Measurements from ENCODE around the gene BMP4. TPM values are rescaled to one million over a fixed set of nuclear protein-coding genes. Genes with fewer than 3 reads are reported as not detected.
A peak's percentile ranks its signal among the peaks of the same experiment; 100 is the strongest.

BMP4 gene
- total RNA-seq, 1 experiment from 2014 or later: 12.2 TPM

DNA sequence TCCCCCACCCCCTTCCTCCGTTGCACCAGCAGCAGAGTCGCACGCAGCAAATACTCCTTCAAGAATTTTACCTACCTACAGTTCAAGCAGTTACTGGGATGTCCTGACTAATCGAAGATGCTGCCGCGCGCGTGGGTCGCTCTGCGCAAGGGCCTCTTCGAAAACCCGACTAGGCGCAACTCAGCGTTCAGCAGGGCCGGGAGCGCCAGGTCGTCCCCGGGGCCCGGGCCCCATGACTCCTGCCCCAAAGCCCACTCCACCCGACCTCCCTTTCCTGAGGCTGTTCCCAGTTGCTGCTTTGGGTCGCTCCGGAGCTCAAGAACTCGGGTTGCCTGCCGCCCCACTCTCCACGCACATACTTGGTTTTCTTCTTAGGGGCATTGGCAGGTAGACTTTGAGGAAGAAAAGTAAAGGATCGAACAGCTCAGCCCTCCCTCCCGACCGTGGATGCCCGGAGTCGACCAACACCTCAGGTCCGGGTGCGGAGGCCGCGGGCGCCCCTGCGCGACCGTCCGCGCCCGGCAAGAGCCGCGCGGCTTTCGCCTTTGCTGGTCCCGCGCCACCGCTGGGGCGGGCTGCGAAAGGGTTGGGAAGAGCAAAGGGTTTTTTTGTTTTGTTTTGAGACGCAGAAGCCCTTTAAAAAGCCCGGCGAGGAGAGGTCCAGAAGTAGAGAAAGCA is 1.9 kb downstream of the BMP4 start:
- DNase-seq: no peak
- no peak overlapping the region for H2BK5ac ChIP-seq (ENCODE audit: insufficient read length, low read length)
- H3K9me3 ChIP-seq (ENCODE audit: control insufficient read depth, low read depth, low read length): no peaks in the 10 kb centered on the region
- H2BK120ac ChIP-seq (ENCODE audit: low read depth, low read length, poor library complexity, severe bottlenecking): no peak overlapping the region
- H4K91ac ChIP-seq (ENCODE audit: insufficient read length, low read depth, low read length): no peak overlapping the region
- no peak overlapping the region for H3T11ph ChIP-seq (ENCODE audit: low read length)
- H3K27ac ChIP-seq (ENCODE audit: insufficient read length, low read depth, low read length): no peak overlapping the region
- no peak overlapping the region for H2BK15ac ChIP-seq (ENCODE audit: low read depth, low read length)
- Mint-ChIP-seq H3K27me3 (ENCODE audit: low read depth) (peaks cover 90% of the 10 kb centered on the region), H3K4me3 (peak overlapping the region; percentile 84 to 93), H3K27ac (peak overlapping the region in 1 of 3 experiments; percentile 70; a peak in 1 of 7 replicates), H3K36me3 (ENCODE audit: insufficient read depth in 1 of 3, low read depth in 3 of 3) (peaks cover 8 to 24% (median 15%) of the 10 kb centered on the region in 3 experiments), H3K9me3 (no peaks in the 10 kb centered on the region; a peak in 1 of 5 replicates), H3K4me1 (peaks cover 36 to 52% of the 10 kb centered on the region in 2 experiments)
- H4K20me1 ChIP-seq (ENCODE audit: control insufficient read depth, insufficient read depth, insufficient read length): no peaks in the 10 kb centered on the region
- H3K27me3 ChIP-seq (ENCODE audit: insufficient read depth, low read length): peaks cover 39% of the 10 kb centered on the region; the same call in 1 of the 2 replicates
- peaks cover 2% of the 10 kb centered on the region; the same call in 1 of the 2 replicates for H3K4me1 ChIP-seq (ENCODE audit: insufficient read depth, low read length)
- H3K23me2 ChIP-seq (ENCODE audit: insufficient read length, low read depth, low read length, poor library complexity, severe bottlenecking): peaks cover 48% of the 10 kb centered on the region
- no peak overlapping the region for H3K4ac ChIP-seq (ENCODE audit: low read depth, low read length)
- whole genome bisulfite sequencing (ENCODE audit: extremely low coverage, insufficient read length, low lambda C conversion rate): no CpG with 5 or more reads among the region's 53 CpGs
- no peak for TF ChIP-seq CTCF (conservative IDR thresholded peaks at IDR 0.05)
- H2AK5ac ChIP-seq (ENCODE audit: insufficient read length, low read length): no peak overlapping the region
- no peak overlapping the region for H3K18ac ChIP-seq (ENCODE audit: insufficient read length, low read depth, low read length)
- no peak overlapping the region for H3K9ac ChIP-seq (ENCODE audit: extremely low read depth, insufficient read length, low read length)
- H2BK12ac ChIP-seq (ENCODE audit: insufficient read length, low read depth, low read length): no peak overlapping the region
- no peaks in the 10 kb centered on the region for H3K79me1 ChIP-seq (ENCODE audit: insufficient read depth, low read depth, low read length, poor library complexity, severe bottlenecking)
- H2BK20ac ChIP-seq (ENCODE audit: low read depth, low read length, poor library complexity, severe bottlenecking): no peak overlapping the region
- no peak overlapping the region for H4K5ac ChIP-seq (ENCODE audit: insufficient read length, low read depth, low read length)
- no peak overlapping the region for H3K23ac ChIP-seq (ENCODE audit: insufficient read length, low read depth, low read length)
- H2AFZ ChIP-seq (ENCODE audit: low read length): no peak overlapping the region
- no peak overlapping the region for H4K8ac ChIP-seq (replicated peaks; ENCODE audit: insufficient read length, low read depth, low read length)
- H3K56ac ChIP-seq (ENCODE audit: insufficient read length, low read depth, low read length): no peak overlapping the region
- no peaks in the 10 kb centered on the region for H3K79me2 ChIP-seq (ENCODE audit: insufficient read depth, low read length)
- H3K14ac ChIP-seq (ENCODE audit: insufficient read depth, low read length): peak overlapping the region; percentile 13; the same call in 1 of the 2 replicates
- peak overlapping the region; percentile 81 for H3K4me2 ChIP-seq (ENCODE audit: insufficient read depth, insufficient read length, low read length)

All from H9 (cell line).